ENCODE data around the gene TKT. TPM values are rescaled to one million over a fixed set of nuclear protein-coding genes. Genes with fewer than 3 reads are reported as not detected.

The TKT gene
- total and polyA plus RNA-seq, 2 of the 8 experiments (the other 6 are each of a cell fraction or from before 2014, with no cell fraction given), result 418 to 986 TPM

DNA sequence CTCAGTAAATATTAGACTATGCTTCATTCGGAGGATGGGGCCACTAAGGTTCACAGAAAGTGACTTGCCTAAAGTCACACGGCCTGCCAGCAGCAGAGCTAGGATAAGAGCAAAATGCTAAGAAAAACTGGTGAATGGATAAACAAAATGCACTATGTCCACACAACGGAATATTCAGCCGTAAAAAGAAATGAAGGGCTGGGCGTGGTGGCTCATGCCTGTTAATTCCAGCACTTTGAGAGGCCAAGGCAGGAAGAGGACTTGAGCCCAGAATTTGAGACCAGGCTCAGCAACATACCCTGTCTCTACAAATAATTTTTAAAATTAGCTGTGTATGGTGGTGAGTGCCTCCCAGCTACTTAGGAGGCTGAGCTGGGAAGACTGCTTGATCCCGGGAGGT lies 7.7 kb downstream of the TKT start:
- Histone ChIP-seq H3K18ac (ENCODE audit: extremely low read depth, low read length) (no peak overlapping the region), H3K27me3 (replicated peaks in 1 of 4; ENCODE audit: control insufficient read depth in 3 of 4, extremely low read depth in 1 of 4, insufficient read depth in 3 of 4, low read length in 3 of 4) (no peaks in the 10 kb centered on the region; a peak in 1 of 7 replicates), H3K23me2 (ENCODE audit: low read depth, low read length) (peaks cover 7% of the 10 kb centered on the region; the same call in 1 of the 2 replicates), H4K20me1 (replicated peaks in 1 of 2; ENCODE audit: control insufficient read depth in 1 of 2, insufficient read depth in 2 of 2, low read length in 2 of 2) (peaks cover 42 to 56% of the 10 kb centered on the region in 2 experiments), H3K23ac (ENCODE audit: insufficient read length) (no peak overlapping the region), H2BK12ac (ENCODE audit: low read depth, low read length) (no peak overlapping the region), H4K5ac (ENCODE audit: insufficient read length, low read depth, low read length) (no peak overlapping the region), H3K14ac (ENCODE audit: insufficient read length) (no peak overlapping the region), H3K9ac (replicated peaks in 1 of 4; ENCODE audit: extremely low read depth in 1 of 4, low read depth in 3 of 4, low read length in 3 of 4) (no peak overlapping the region), H3K56ac (replicated peaks; ENCODE audit: insufficient read length, low read depth, low read length) (no peak overlapping the region), H3K4me2 (ENCODE audit: insufficient read depth in 1 of 2, low read depth in 2 of 2, low read length in 2 of 2) (no peak overlapping the region; a peak in 1 of 4 replicates), H4K8ac (ENCODE audit: extremely low read depth, insufficient read depth, low read length) (no peak overlapping the region), H4K91ac (replicated peaks; ENCODE audit: insufficient read length, low read length) (no peak overlapping the region), H3K4me1 (replicated peaks in 1 of 4; ENCODE audit: control insufficient read depth in 3 of 4, insufficient read depth in 4 of 4, low read length in 3 of 4) (peaks cover 22 to 46% (median 35%) of the 10 kb centered on the region in 4 experiments), H2BK20ac (ENCODE audit: low read length) (no peak overlapping the region), H3K79me1 (ENCODE audit: low read depth, low read length) (peaks cover 22% of the 10 kb centered on the region), H3K4me3 (ENCODE audit: extremely low read depth in 1 of 4, insufficient read depth in 2 of 4, low read depth in 3 of 4, low read length in 4 of 4) (no peak overlapping the region), H2BK15ac (ENCODE audit: low read length) (no peak overlapping the region), H3K9me3 (ENCODE audit: insufficient read depth in 2 of 2, low read depth in 1 of 2, low read length in 1 of 2) (no peaks in the 10 kb centered on the region), H3K4ac (replicated peaks; ENCODE audit: insufficient read length, low read depth, low read length) (no peak overlapping the region), H2BK5ac (ENCODE audit: low read depth, low read length) (no peak overlapping the region), H2AK5ac (ENCODE audit: low read depth, low read length) (no peak overlapping the region), H2BK120ac (replicated peaks; ENCODE audit: low read depth, low read length) (no peak overlapping the region), H2AFZ (ENCODE audit: low read length) (no peak overlapping the region), H3K27ac (ENCODE audit: low read depth, low read length) (no peak overlapping the region), H3K36me3 (ENCODE audit: control insufficient read depth in 2 of 4, insufficient read depth in 4 of 4, low read length in 3 of 4) (peaks cover 0 to 11% (median 0%) of the 10 kb centered on the region in 4 experiments; a peak in 2 of 8 replicates), H3K79me2 (ENCODE audit: control insufficient read depth in 1 of 2, insufficient read depth in 2 of 2, low read length in 2 of 2) (peaks cover 65 to 100% of the 10 kb centered on the region in 2 experiments)
- FAIRE-seq, result no peak
- CTCF ChIA-PET (ENCODE audit: partially characterized antibody), result interaction anchor here (1.0 to 10.6 kb wide), 6 partner anchors 9 to 134 kb away, joined by 4 to 64 read pairs (median 6); no protein-coding TSS in a partner anchor
- POLR2A ChIA-PET (ENCODE audit: partially characterized antibody), result interaction anchor here (0.6 to 20.5 kb wide), 3 partner anchors 10 to 23 kb away, joined by 3 to 449 read pairs (median 15); no protein-coding TSS in a partner anchor
- DNase-seq (ENCODE audit: low read depth in 1 of 2, low spot score in 2 of 2), result no peak
- WGBS, 2 experiments (ENCODE audit: extremely low coverage in 1 of 2, insufficient coverage in 1 of 2, insufficient read length in 1 of 2, insufficient replicate concordance in 2 of 2, low coverage in 1 of 2, low lambda C conversion rate in 2 of 2, missing lambda C conversion rate in 1 of 2), result 88% methylated on average over 6 of the region's 6 CpGs; no CpG with 5 or more reads in 1 of the 2 experiments
- TF ChIP-seq JUN (IDR thresholded peaks at IDR 0.05; ENCODE audit: low read depth, low read length) (no peak), EZH2 (IDR thresholded peaks at IDR 0.05; ENCODE audit: low read depth, low read length, severe bottlenecking) (no peak), HDAC6 (IDR thresholded peaks at IDR 0.05; ENCODE audit: low read depth, low read length) (no peak)

All from H1 (cell line).